ENCODE data around the gene EXD2. TPM values are rescaled to one million over a fixed set of nuclear protein-coding genes. Genes with fewer than 3 reads are reported as not detected.

Gene EXD2
- total and polyA plus RNA-seq, 10 of the 15 experiments (the other 5 are each of a cell fraction or from before 2014, with no cell fraction given), result 1.0 to 12.4 (median 4.6) TPM

DNA sequence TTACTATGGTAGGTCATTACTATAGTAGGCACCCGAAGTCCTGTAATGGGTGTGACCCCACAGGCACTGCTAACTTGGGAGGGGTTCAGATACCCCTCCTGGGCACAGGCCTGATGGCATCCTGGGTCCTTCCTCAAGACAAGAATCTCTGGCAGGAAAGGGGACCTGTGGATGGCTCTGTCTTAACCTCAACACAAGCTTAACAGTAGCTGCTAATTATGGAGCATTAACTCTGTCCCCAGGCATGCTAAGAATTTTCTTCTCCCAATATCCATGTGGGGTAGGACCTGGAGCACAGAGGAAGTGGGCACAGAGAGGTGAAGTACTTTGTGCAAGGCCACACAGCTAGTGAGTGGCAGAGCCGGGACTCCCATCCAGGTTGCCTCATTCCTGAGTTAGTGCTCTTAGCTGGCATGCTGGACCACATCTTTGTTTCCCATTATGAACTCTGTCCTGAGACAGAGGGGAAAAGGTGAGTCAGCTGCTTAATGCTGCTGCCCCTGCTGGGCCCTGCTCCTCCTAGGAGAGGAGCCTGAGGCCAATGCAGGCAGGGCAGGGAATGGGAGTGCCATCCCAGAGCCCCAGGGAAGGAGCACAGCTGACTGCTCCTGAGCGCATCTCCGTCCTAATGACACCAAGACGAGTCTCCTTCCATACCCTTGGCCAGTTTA, 100.7 kb downstream of the EXD2 start (continued):
- no peak for TF ChIP-seq CUX1 (IDR thresholded peaks at IDR 0.05; ENCODE audit: insufficient replicate concordance, low read depth, low read length)

Small RNA genes within 50 kb of the gene (small RNA-seq; reads per million reads assigned to genes)
- gene RF00019, result not detected

Other genes starting within 250 kb of the EXD2 start
- 2.2 and 3.3 TPM in 2 replicates for gene ACTN1, start 212.2 kb upstream of the EXD2 start, total RNA-seq (2014; rRNA removed)
- 1.2 and 1.9 TPM in 2 replicates for gene ACTN1, start 212.2 kb upstream of the EXD2 start, total RNA-seq (2014; rRNA removed; fragmentation: Illumina TruSeq; extraction: Trizol)
- 3.8 and 5.7 TPM in 2 replicates for gene ACTN1, start 212.2 kb upstream of the EXD2 start, total RNA-seq (2021)
- 18.5 and 39.4 TPM in 2 replicates for gene ACTN1, start 212.2 kb upstream of the EXD2 start, polyA plus RNA-seq (2011; rRNA removed)
- 2.4 and 5.0 TPM in 2 replicates for gene ACTN1, start 212.2 kb upstream of the EXD2 start, polyA plus RNA-seq (2014; fragmentation: Illumina TruSeq; extraction: Trizol)
- gene ACTN1, start 212.2 kb upstream of the EXD2 start, polyA plus RNA-seq (2014; fragmentation: Nextera tagmentation; extraction: Ambion mirVana), result under 1 TPM; 0.14 to 0.51 TPM
- gene ACTN1, start 212.2 kb upstream of the EXD2 start, polyA plus RNA-seq (2014; rRNA removed), result 2.8 and 3.1 TPM in 2 replicates
- gene ACTN1, start 212.2 kb upstream of the EXD2 start, polyA plus RNA-seq (2016; fragmentation: Nextera tagmentation; extraction: Ambion mirVana), result 1 to 10 TPM; 3.0 to 3.1 TPM
- 9.8 and 13.2 TPM in 2 replicates for gene DCAF5, start 38.4 kb upstream of the EXD2 start, total RNA-seq (2014; rRNA removed)
- 15.9 and 17.4 TPM in 2 replicates for gene DCAF5, start 38.4 kb upstream of the EXD2 start, total RNA-seq (2014; rRNA removed; fragmentation: Illumina TruSeq; extraction: Trizol)
- 30.1 and 31.1 TPM in 2 replicates for gene DCAF5, start 38.4 kb upstream of the EXD2 start, total RNA-seq (2021)
- gene DCAF5, start 38.4 kb upstream of the EXD2 start, polyA plus RNA-seq (2011; rRNA removed), result 32.0 and 38.1 TPM in 2 replicates
- gene DCAF5, start 38.4 kb upstream of the EXD2 start, polyA plus RNA-seq (2014; fragmentation: Illumina TruSeq; extraction: Trizol), result 26.8 and 29.4 TPM in 2 replicates
- gene DCAF5, start 38.4 kb upstream of the EXD2 start, polyA plus RNA-seq (2014; fragmentation: Nextera tagmentation; extraction: Ambion mirVana), result 1 to 10 TPM; 6.8 to 7.1 TPM
- gene DCAF5, start 38.4 kb upstream of the EXD2 start, polyA plus RNA-seq (2014; rRNA removed), result 24.0 and 24.8 TPM in 2 replicates
- gene DCAF5, start 38.4 kb upstream of the EXD2 start, polyA plus RNA-seq (2016; fragmentation: Nextera tagmentation; extraction: Ambion mirVana), result 10 to 100 TPM; 18.6 to 19.5 TPM
- under 0.01 and 0.05 TPM in 2 replicates for gene GALNT16, start 68.7 kb downstream of the EXD2 start, total RNA-seq (2014; rRNA removed)
- gene GALNT16, start 68.7 kb downstream of the EXD2 start, total RNA-seq (2014; rRNA removed; fragmentation: Illumina TruSeq; extraction: Trizol), result 0.04 TPM in 1 of 2 replicates, not detected in the other
- gene GALNT16, start 68.7 kb downstream of the EXD2 start, total RNA-seq (2021), result 0.03 TPM in 1 of 2 replicates, not detected in the other
- 0.08 and 0.13 TPM in 2 replicates for gene GALNT16, start 68.7 kb downstream of the EXD2 start, polyA plus RNA-seq (2011; rRNA removed)
- gene GALNT16, start 68.7 kb downstream of the EXD2 start, polyA plus RNA-seq (2014; fragmentation: Illumina TruSeq; extraction: Trizol), result 0.03 TPM in 2 replicates
- under 1 TPM in 1 of 2 experiments, not detected in 1; 0.02 TPM for gene GALNT16, start 68.7 kb downstream of the EXD2 start, polyA plus RNA-seq (2014; fragmentation: Nextera tagmentation; extraction: Ambion mirVana)
- gene GALNT16, start 68.7 kb downstream of the EXD2 start, polyA plus RNA-seq (2014; rRNA removed), result 0.01 and 0.05 TPM in 2 replicates
- gene GALNT16, start 68.7 kb downstream of the EXD2 start, polyA plus RNA-seq (2016; fragmentation: Nextera tagmentation; extraction: Ambion mirVana), result not detected
- 236 and 275 TPM in 2 replicates for gene ERH, start 206.8 kb downstream of the EXD2 start, total RNA-seq (2014; rRNA removed)
- gene ERH, start 206.8 kb downstream of the EXD2 start, total RNA-seq (2014; rRNA removed; fragmentation: Illumina TruSeq; extraction: Trizol), result 440 and 441 TPM in 2 replicates
- gene ERH, start 206.8 kb downstream of the EXD2 start, total RNA-seq (2021), result 375 and 388 TPM in 2 replicates
- 491 and 785 TPM in 2 replicates for gene ERH, start 206.8 kb downstream of the EXD2 start, polyA plus RNA-seq (2011; rRNA removed)
- gene ERH, start 206.8 kb downstream of the EXD2 start, polyA plus RNA-seq (2014; fragmentation: Illumina TruSeq; extraction: Trizol), result 390 and 413 TPM in 2 replicates
- 100 to 1,000 TPM; 538 to 852 TPM for gene ERH, start 206.8 kb downstream of the EXD2 start, polyA plus RNA-seq (2014; fragmentation: Nextera tagmentation; extraction: Ambion mirVana)
- gene ERH, start 206.8 kb downstream of the EXD2 start, polyA plus RNA-seq (2014; rRNA removed), result 269 and 302 TPM in 2 replicates
- gene ERH, start 206.8 kb downstream of the EXD2 start, polyA plus RNA-seq (2016; fragmentation: Nextera tagmentation; extraction: Ambion mirVana), result 100 to 1,000 TPM; 255 to 334 TPM
- gene SLC39A9, start 207.2 kb downstream of the EXD2 start, total RNA-seq (2014; rRNA removed), result 66.3 and 76.5 TPM in 2 replicates
- gene SLC39A9, start 207.2 kb downstream of the EXD2 start, total RNA-seq (2014; rRNA removed; fragmentation: Illumina TruSeq; extraction: Trizol), result 65.4 and 69.1 TPM in 2 replicates
- gene SLC39A9, start 207.2 kb downstream of the EXD2 start, total RNA-seq (2021), result 55.8 and 58.7 TPM in 2 replicates
- 109 and 121 TPM in 2 replicates for gene SLC39A9, start 207.2 kb downstream of the EXD2 start, polyA plus RNA-seq (2011; rRNA removed)
- 50.2 and 58.3 TPM in 2 replicates for gene SLC39A9, start 207.2 kb downstream of the EXD2 start, polyA plus RNA-seq (2014; fragmentation: Illumina TruSeq; extraction: Trizol)
- 10 to 100 TPM; 19.9 to 29.5 TPM for gene SLC39A9, start 207.2 kb downstream of the EXD2 start, polyA plus RNA-seq (2014; fragmentation: Nextera tagmentation; extraction: Ambion mirVana)
- gene SLC39A9, start 207.2 kb downstream of the EXD2 start, polyA plus RNA-seq (2014; rRNA removed), result 35.1 and 40.9 TPM in 2 replicates
- 10 to 100 TPM; 40.8 to 43.7 TPM for gene SLC39A9, start 207.2 kb downstream of the EXD2 start, polyA plus RNA-seq (2016; fragmentation: Nextera tagmentation; extraction: Ambion mirVana)